ENCODE measurements around the gene PABPN1L. TPM values are rescaled to one million over a fixed set of nuclear protein-coding genes. Genes with fewer than 3 reads are reported as not detected.

PABPN1L gene
- total and polyA plus RNA-seq, 9 of the 15 experiments (the other 6 are each of a cell fraction or from before 2014, with no cell fraction given), result 0.11 to 0.32 TPM; not detected in 7

DNA sequence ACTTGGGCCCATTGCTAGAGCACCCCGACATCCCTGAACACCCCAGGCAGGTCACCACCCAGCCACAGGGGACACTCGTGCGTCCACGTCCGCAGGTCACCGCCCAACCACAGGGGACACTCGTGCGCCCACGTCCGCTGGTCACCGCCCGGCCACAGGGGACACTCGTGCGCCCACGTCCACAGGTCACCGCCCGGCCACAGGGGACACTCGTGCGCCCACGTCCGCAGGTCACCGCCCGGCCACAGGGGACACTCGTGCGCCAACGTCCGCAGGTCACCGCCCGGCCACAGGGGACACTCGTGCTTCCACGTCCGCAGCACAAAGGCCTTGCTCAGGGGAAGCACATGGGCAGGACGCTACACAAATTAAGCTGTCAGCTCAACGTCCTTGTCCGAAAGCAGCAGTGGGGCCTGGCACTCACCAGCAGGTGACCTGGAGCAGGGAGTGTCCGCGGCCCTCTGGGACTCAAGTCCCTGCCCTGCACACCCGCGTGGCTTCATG lies 27.4 kb downstream of the PABPN1L start (continued):
- TF ChIP-seq BHLHE40 (IDR thresholded peaks at IDR 0.05; ENCODE audit: low read length) (peak; percentile 53), MYBL2 (IDR thresholded peaks at IDR 0.05; ENCODE audit: low read depth) (no peak), MYBL2 (CRISPR knock-in tag; IDR thresholded peaks at IDR 0.05; ENCODE audit: borderline replicate concordance) (no peak), LCOR (CRISPR knock-in tag; IDR thresholded peaks at IDR 0.05) (peak; percentile 70; the same call in 1 of the 2 replicates), TEAD1 (CRISPR knock-in tag; IDR thresholded peaks at IDR 0.05) (0 out of 4 replicates have a peak, but pooled peaks of 1 of the 2 experiments have one; percentile 41), CREB1 (IDR thresholded peaks at IDR 0.05) (no peak; the same call in 1 of the 2 replicates), CREB1 (CRISPR knock-in tag; IDR thresholded peaks at IDR 0.05) (peak; percentile 87), FIP1L1 (IDR thresholded peaks at IDR 0.05; ENCODE audit: low read depth, low read length, poor library complexity, severe bottlenecking) (peak; percentile 56), CBX5 (IDR thresholded peaks at IDR 0.05; ENCODE audit: borderline replicate concordance, low read depth) (0 out of 2 replicates have a peak, but pooled peaks have one; percentile 64), JUNB (CRISPR knock-in tag; conservative IDR thresholded peaks at IDR 0.05) (no peak), THRAP3 (IDR thresholded peaks at IDR 0.05; ENCODE audit: borderline replicate concordance) (no peak), ZNF589 (CRISPR knock-in tag; IDR thresholded peaks at IDR 0.05; ENCODE audit: low read depth) (no peak), JUN (IDR thresholded peaks at IDR 0.05; ENCODE audit: borderline replicate concordance, low read depth, low read length) (peak; percentile 22; the same call in 1 of the 2 replicates), JUN (CRISPR knock-in tag; IDR thresholded peaks at IDR 0.05; ENCODE audit: borderline replicate concordance) (no peak), SMARCC2 (IDR thresholded peaks at IDR 0.05; ENCODE audit: low read depth) (no peak), ZBED1 (IDR thresholded peaks at IDR 0.05) (no peak), ZNF551 (CRISPR knock-in tag; IDR thresholded peaks at IDR 0.05) (no peak), ATF1 (CRISPR knock-in tag; IDR thresholded peaks at IDR 0.05) (peak; percentile 33; the same call in 1 of the 2 replicates), ATF1 (tag; IDR thresholded peaks at IDR 0.05) (no peak)
- TF ChIP-seq, protein P1, sequence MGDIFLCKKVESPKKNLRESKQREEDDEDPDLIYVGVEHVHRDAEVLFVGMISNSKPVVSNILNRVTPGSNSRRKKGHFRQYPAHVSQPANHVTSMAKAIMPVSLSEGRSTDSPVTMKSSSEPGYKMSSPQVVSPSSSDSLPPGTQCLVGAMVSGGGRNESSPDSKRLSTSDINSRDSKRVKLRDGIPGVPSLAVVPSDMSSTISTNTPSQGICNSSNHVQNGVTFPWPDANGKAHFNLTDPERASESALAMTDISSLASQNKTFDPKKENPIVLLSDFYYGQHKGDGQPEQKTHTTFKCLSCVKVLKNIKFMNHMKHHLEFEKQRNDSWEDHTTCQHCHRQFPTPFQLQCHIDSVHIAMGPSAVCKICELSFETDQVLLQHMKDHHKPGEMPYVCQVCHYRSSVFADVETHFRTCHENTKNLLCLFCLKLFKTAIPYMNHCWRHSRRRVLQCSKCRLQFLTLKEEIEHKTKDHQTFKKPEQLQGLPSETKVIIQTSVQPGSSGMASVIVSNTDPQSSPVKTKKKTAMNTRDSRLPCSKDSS (IDR thresholded peaks at IDR 0.05; ENCODE audit: low read depth, partially characterized antibody), result no peak
- TF ChIP-seq, protein P2, sequence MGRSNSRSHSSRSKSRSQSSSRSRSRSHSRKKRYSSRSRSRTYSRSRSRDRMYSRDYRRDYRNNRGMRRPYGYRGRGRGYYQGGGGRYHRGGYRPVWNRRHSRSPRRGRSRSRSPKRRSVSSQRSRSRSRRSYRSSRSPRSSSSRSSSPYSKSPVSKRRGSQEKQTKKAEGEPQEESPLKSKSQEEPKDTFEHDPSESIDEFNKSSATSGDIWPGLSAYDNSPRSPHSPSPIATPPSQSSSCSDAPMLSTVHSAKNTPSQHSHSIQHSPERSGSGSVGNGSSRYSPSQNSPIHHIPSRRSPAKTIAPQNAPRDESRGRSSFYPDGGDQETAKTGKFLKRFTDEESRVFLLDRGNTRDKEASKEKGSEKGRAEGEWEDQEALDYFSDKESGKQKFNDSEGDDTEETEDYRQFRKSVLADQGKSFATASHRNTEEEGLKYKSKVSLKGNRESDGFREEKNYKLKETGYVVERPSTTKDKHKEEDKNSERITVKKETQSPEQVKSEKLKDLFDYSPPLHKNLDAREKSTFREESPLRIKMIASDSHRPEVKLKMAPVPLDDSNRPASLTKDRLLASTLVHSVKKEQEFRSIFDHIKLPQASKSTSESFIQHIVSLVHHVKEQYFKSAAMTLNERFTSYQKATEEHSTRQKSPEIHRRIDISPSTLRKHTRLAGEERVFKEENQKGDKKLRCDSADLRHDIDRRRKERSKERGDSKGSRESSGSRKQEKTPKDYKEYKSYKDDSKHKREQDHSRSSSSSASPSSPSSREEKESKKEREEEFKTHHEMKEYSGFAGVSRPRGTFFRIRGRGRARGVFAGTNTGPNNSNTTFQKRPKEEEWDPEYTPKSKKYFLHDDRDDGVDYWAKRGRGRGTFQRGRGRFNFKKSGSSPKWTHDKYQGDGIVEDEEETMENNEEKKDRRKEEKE (IDR thresholded peaks at IDR 0.05; ENCODE audit: borderline replicate concordance in 1 of 2, control insufficient read depth in 1 of 2, low read depth in 2 of 2, low read length in 1 of 2), result peak in 1 of 2 experiments; percentile 83; a peak in 1 of 4 replicates
- TF ChIP-seq, protein P3, sequence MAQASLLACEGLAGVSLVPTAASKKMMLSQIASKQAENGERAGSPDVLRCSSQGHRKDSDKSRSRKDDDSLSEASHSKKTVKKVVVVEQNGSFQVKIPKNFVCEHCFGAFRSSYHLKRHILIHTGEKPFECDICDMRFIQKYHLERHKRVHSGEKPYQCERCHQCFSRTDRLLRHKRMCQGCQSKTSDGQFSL (CRISPR knock-in tag; IDR thresholded peaks at IDR 0.05), result peak; percentile 63
- TF ChIP-seq, protein P3 (tag; IDR thresholded peaks at IDR 0.05), result no peak

Data from K562 (cell line).